Activated T-cell treated with anti-CD3 and anti-CD28 coated beads, Interleukin-2, amount 50 U/mL, for 24 hours (primary cell): ENCODE data around the gene MIPEP.

ENCODE experiments used
- DNase-seq: peaks from one replicate; pipeline ENCODE4 v3.0.0-alpha.2; 2020
- H3K27ac Mint-ChIP-seq: 2 replicates; pipeline ENCODE4 v1.8.0; 2020; ENCODE audit warnings: mild to moderate bottlenecking, mixed read lengths
- H3K27me3 Mint-ChIP-seq: 2 replicates; pipeline ENCODE4 v1.8.0; 2020; ENCODE audit warnings: mixed read lengths
- H3K36me3 Mint-ChIP-seq: 2 replicates; pipeline ENCODE4 v1.8.0; 2020; ENCODE audit warnings: low read depth, mixed read lengths
- H3K4me1 Mint-ChIP-seq: 2 replicates; pipeline ENCODE4 v1.8.0; 2020; ENCODE audit warnings: low read depth, mixed read lengths
- H3K4me3 Mint-ChIP-seq: 2 replicates; pipeline ENCODE4 v1.8.0; 2020; ENCODE audit warnings: mild to moderate bottlenecking, moderate library complexity, mixed read lengths
- H3K9me3 Mint-ChIP-seq: 2 replicates; pipeline ENCODE4 v1.8.0; 2020; ENCODE audit warnings: mixed read lengths

Gene MIPEP

GRCh38 chr13:23870356-23871140 lies 18.7 kb downstream of the MIPEP start:
- no peaks in the 10 kb centered on the region for H3K27me3 Mint-ChIP-seq
- DNase-seq = no peak
- peaks cover 16% of the 10 kb centered on the region for H3K36me3 Mint-ChIP-seq
- H3K4me1 Mint-ChIP-seq = no peaks in the 10 kb centered on the region
- no peak overlapping the region for H3K4me3 Mint-ChIP-seq
- H3K9me3 Mint-ChIP-seq = no peaks in the 10 kb centered on the region
- no peak overlapping the region for H3K27ac Mint-ChIP-seq

- no peaks in the 10 kb centered on the region for H3K9me3 Mint-ChIP-seq
Observed at GRCh38 chr13:23868521-23868920, 20.7 kb downstream of the MIPEP start.

GRCh38 chr13:23867027-23867491 lies 22.1 kb downstream of the MIPEP start:
- Mint-ChIP-seq H3K4me3 (no peak overlapping the region), H3K9me3 (no peaks in the 10 kb centered on the region), H3K4me1 (no peaks in the 10 kb centered on the region), H3K36me3 (peaks cover 18% of the 10 kb centered on the region), H3K27ac (no peak overlapping the region), H3K27me3 (no peaks in the 10 kb centered on the region)
- DNase-seq = no peak

More at GRCh38 chr13:23868521-23868920, 20.7 kb downstream of the MIPEP start:
- H3K4me3 Mint-ChIP-seq = no peak overlapping the region
- no peaks in the 10 kb centered on the region for H3K4me1 Mint-ChIP-seq
- no peak overlapping the region for H3K27ac Mint-ChIP-seq
- H3K27me3 Mint-ChIP-seq = no peaks in the 10 kb centered on the region
- H3K36me3 Mint-ChIP-seq = peaks cover 18% of the 10 kb centered on the region
- DNase-seq = no peak

- no peaks in the 10 kb centered on the region for H3K27me3 Mint-ChIP-seq
- H3K4me3 Mint-ChIP-seq = no peak overlapping the region
- H3K9me3 Mint-ChIP-seq = no peaks in the 10 kb centered on the region
Observed at GRCh38 chr13:23866420-23867026, 22.7 kb downstream of the MIPEP start.

GRCh38 chr13:23865906-23866305 lies 23.3 kb downstream of the MIPEP start:
- H3K9me3 Mint-ChIP-seq = no peaks in the 10 kb centered on the region
- H3K4me1 Mint-ChIP-seq = no peaks in the 10 kb centered on the region
- peaks cover 28% of the 10 kb centered on the region for H3K36me3 Mint-ChIP-seq
- DNase-seq = no peak
- no peak overlapping the region for H3K27ac Mint-ChIP-seq
- no peaks in the 10 kb centered on the region for H3K27me3 Mint-ChIP-seq
- H3K4me3 Mint-ChIP-seq = no peak overlapping the region

More at GRCh38 chr13:23866420-23867026, 22.7 kb downstream of the MIPEP start:
- peaks cover 22% of the 10 kb centered on the region for H3K36me3 Mint-ChIP-seq
- no peaks in the 10 kb centered on the region for H3K4me1 Mint-ChIP-seq
- DNase-seq = no peak
- no peak overlapping the region for H3K27ac Mint-ChIP-seq

- H3K36me3 Mint-ChIP-seq = peaks cover 32% of the 10 kb centered on the region
- H3K4me1 Mint-ChIP-seq = no peaks in the 10 kb centered on the region
- no peak for DNase-seq
- H3K27ac Mint-ChIP-seq = no peak overlapping the region
- no peaks in the 10 kb centered on the region for H3K27me3 Mint-ChIP-seq
- no peak overlapping the region for H3K4me3 Mint-ChIP-seq
- H3K9me3 Mint-ChIP-seq = no peaks in the 10 kb centered on the region
Observed at GRCh38 chr13:23865026-23865425, 24.2 kb downstream of the MIPEP start.

- H3K9me3 Mint-ChIP-seq = no peaks in the 10 kb centered on the region
- no peaks in the 10 kb centered on the region for H3K27me3 Mint-ChIP-seq
- H3K36me3 Mint-ChIP-seq = peaks cover 43% of the 10 kb centered on the region
- H3K27ac Mint-ChIP-seq = no peak overlapping the region
- H3K4me1 Mint-ChIP-seq = peaks cover 4% of the 10 kb centered on the region
- no peak for DNase-seq
- H3K4me3 Mint-ChIP-seq = no peak overlapping the region
Observed at GRCh38 chr13:23861310-23861709, 27.9 kb downstream of the MIPEP start.

- Mint-ChIP-seq H3K27ac (no peak overlapping the region), H3K27me3 (no peaks in the 10 kb centered on the region), H3K4me3 (no peak overlapping the region), H3K36me3 (peaks cover 50% of the 10 kb centered on the region), H3K9me3 (no peaks in the 10 kb centered on the region), H3K4me1 (peaks cover 8% of the 10 kb centered on the region)
- DNase-seq = no peak
Observed at GRCh38 chr13:23859904-23860303, 29.3 kb downstream of the MIPEP start.

- no peaks in the 10 kb centered on the region for H3K9me3 Mint-ChIP-seq
- peaks cover 50% of the 10 kb centered on the region for H3K36me3 Mint-ChIP-seq
- H3K27ac Mint-ChIP-seq = no peak overlapping the region
- DNase-seq = no peak
- H3K4me3 Mint-ChIP-seq = no peak overlapping the region
- H3K4me1 Mint-ChIP-seq = peaks cover 8% of the 10 kb centered on the region
- H3K27me3 Mint-ChIP-seq = no peaks in the 10 kb centered on the region
Observed at GRCh38 chr13:23859455-23859854, 29.7 kb downstream of the MIPEP start.

GRCh38 chr13:23858546-23858945 lies 30.7 kb downstream of the MIPEP start:
- H3K9me3 Mint-ChIP-seq = no peaks in the 10 kb centered on the region
- H3K27me3 Mint-ChIP-seq = no peaks in the 10 kb centered on the region
- no peak overlapping the region for H3K27ac Mint-ChIP-seq

GRCh38 chr13:23856008-23856750 lies 33.0 kb downstream of the MIPEP start:
- no peak overlapping the region for H3K4me3 Mint-ChIP-seq
- H3K27me3 Mint-ChIP-seq = no peaks in the 10 kb centered on the region
- peaks cover 8% of the 10 kb centered on the region for H3K4me1 Mint-ChIP-seq
- no peak overlapping the region for H3K27ac Mint-ChIP-seq
- no peak for DNase-seq
- H3K36me3 Mint-ChIP-seq = peaks cover 46% of the 10 kb centered on the region
- no peaks in the 10 kb centered on the region for H3K9me3 Mint-ChIP-seq

More at GRCh38 chr13:23858546-23858945, 30.7 kb downstream of the MIPEP start:
- no peak for DNase-seq
- Mint-ChIP-seq H3K36me3 (peaks cover 52% of the 10 kb centered on the region), H3K4me1 (peaks cover 8% of the 10 kb centered on the region), H3K4me3 (no peak overlapping the region)

- H3K4me1 Mint-ChIP-seq = peaks cover 8% of the 10 kb centered on the region
- H3K4me3 Mint-ChIP-seq = no peak overlapping the region
- DNase-seq = no peak
- no peaks in the 10 kb centered on the region for H3K9me3 Mint-ChIP-seq
- peaks cover 42% of the 10 kb centered on the region for H3K36me3 Mint-ChIP-seq
- H3K27ac Mint-ChIP-seq = no peak overlapping the region
- no peaks in the 10 kb centered on the region for H3K27me3 Mint-ChIP-seq
Observed at GRCh38 chr13:23855360-23855759, 33.8 kb downstream of the MIPEP start.

GRCh38 chr13:23852351-23852750 lies 36.8 kb downstream of the MIPEP start:
- H3K27me3 Mint-ChIP-seq = no peaks in the 10 kb centered on the region
- H3K4me3 Mint-ChIP-seq = no peak overlapping the region
- peaks cover 40% of the 10 kb centered on the region for H3K36me3 Mint-ChIP-seq
- H3K4me1 Mint-ChIP-seq = peaks cover 6% of the 10 kb centered on the region
- H3K27ac Mint-ChIP-seq = no peak overlapping the region
- H3K9me3 Mint-ChIP-seq = no peaks in the 10 kb centered on the region
- DNase-seq = no peak

GRCh38 chr13:23851106-23851505 lies 38.1 kb downstream of the MIPEP start:
- no peak for DNase-seq
- no peaks in the 10 kb centered on the region for H3K9me3 Mint-ChIP-seq
- H3K4me3 Mint-ChIP-seq = no peak overlapping the region
- peaks cover 40% of the 10 kb centered on the region for H3K36me3 Mint-ChIP-seq
- H3K27ac Mint-ChIP-seq = no peak overlapping the region
- no peaks in the 10 kb centered on the region for H3K27me3 Mint-ChIP-seq
- H3K4me1 Mint-ChIP-seq = peaks cover 6% of the 10 kb centered on the region

- Mint-ChIP-seq H3K4me3 (no peak overlapping the region), H3K27ac (no peak overlapping the region), H3K27me3 (no peaks in the 10 kb centered on the region), H3K4me1 (peaks cover 2% of the 10 kb centered on the region), H3K9me3 (no peaks in the 10 kb centered on the region), H3K36me3 (peaks cover 33% of the 10 kb centered on the region)
- no peak for DNase-seq
Observed at GRCh38 chr13:23850134-23850533, 39.1 kb downstream of the MIPEP start.
